Upper lobe of left lung (tissue), 4 donors: ENCODE data around the gene USF2.

Experiments used
- EP300 ChIP-seq, 4 donors: sonication (generic); formaldehyde crosslinking; IDR thresholded peaks; one replicate each; pipeline ENCODE4 v1.5.1; 2017; ENCODE audit warnings: antibody characterized with exemption in 4 of 4, control low read depth in 2 of 4
- POLR2A ChIP-seq, 4 donors: fragments of 450-650 bp; IDR thresholded peaks; one replicate each; pipeline ENCODE4 v1.5.1; 2016 to 2017; ENCODE audit warnings: antibody characterized with exemption in 4 of 4, mild to moderate bottlenecking in 2 of 4
- POLR2AphosphoS5 ChIP-seq, 2 donors: sonication (generic); formaldehyde crosslinking; IDR thresholded peaks; one replicate each; pipeline ENCODE4 v1.5.1; 2017; ENCODE audit warnings: antibody characterized with exemption in 2 of 2
- TF ChIP-seq, protein P1 (sequence below), 6 experiments: fragments of 450-650 bp in 4 of 6; fragments of 200-600 bp in 2 of 6; sonication (generic) in 2 of 6; IDR thresholded peaks; one replicate each; pipeline ENCODE4 v1.5.1; 2016 to 2019; ENCODE audit warnings: antibody characterized with exemption in 6 of 6

DNA sequence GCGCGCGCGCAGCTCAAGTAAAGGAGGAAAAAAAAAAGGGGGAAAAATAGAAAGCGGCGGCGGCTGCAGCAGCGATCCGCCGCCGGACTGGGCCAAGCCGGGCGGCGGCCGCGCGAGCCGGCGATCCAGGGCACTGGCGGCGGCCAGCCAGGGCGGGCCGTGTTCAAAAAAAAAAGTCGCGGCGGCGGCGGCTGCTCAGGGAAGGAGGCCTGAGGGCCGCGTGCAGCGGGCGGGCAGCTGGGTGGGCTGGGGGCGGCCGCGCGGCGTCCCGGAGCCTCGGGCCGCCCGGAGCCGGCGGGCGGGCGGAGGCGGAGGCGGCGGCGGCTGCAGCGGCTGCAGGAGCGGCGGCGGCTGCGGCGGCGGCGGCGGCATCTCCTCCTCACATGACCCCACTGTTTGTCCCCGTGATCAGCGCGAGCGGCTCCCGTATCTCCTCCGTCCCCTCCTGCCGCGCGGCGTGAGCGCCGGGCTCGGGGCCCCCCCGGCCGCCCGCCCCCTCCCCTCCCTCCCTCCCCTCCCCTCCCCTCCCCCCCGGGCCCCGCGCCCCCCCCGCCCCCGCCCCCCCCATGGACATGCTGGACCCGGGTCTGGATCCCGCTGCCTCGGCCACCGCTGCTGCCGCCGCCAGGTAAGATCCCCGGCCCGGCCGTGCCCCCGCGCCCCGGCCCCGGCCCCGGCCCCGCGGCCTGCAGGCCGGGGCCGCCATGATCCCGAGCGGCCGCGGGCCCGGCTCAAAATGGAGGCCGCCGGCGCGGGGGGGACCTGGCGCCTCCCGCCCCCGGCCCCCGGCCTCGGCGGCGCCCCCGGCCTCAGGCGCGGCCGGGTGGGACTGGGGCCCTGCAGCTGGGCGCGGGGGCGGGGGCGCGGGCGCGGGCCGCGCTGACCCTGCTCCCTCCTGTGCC, at the start of gene USF2:
- TF ChIP-seq, protein P1, sequence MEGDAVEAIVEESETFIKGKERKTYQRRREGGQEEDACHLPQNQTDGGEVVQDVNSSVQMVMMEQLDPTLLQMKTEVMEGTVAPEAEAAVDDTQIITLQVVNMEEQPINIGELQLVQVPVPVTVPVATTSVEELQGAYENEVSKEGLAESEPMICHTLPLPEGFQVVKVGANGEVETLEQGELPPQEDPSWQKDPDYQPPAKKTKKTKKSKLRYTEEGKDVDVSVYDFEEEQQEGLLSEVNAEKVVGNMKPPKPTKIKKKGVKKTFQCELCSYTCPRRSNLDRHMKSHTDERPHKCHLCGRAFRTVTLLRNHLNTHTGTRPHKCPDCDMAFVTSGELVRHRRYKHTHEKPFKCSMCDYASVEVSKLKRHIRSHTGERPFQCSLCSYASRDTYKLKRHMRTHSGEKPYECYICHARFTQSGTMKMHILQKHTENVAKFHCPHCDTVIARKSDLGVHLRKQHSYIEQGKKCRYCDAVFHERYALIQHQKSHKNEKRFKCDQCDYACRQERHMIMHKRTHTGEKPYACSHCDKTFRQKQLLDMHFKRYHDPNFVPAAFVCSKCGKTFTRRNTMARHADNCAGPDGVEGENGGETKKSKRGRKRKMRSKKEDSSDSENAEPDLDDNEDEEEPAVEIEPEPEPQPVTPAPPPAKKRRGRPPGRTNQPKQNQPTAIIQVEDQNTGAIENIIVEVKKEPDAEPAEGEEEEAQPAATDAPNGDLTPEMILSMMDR (IDR thresholded peaks at IDR 0.05) = no peak
- TF ChIP-seq EP300 (IDR thresholded peaks at IDR 0.05) (no peak), POLR2A (IDR thresholded peaks at IDR 0.05) (no peak), POLR2AphosphoS5 (IDR thresholded peaks at IDR 0.05) (no peak)
